Hematopoietic multipotent progenitor cell treated with erythropoietin and hydrocortisone succinate and interleukin-3 and kit ligand, for 8 days (in vitro differentiated cells): Measurements from ENCODE around the gene NKX2-1.
"Not testable (repeated sequence)": the region's sequence is repeated elsewhere in the genome, so short reads cannot be mapped to it uniquely, and the experiment has no call there.

Source experiments
- DNase-seq: peaks from one replicate; pipeline ENCODE4 v3.0.0-alpha.2; 2015

Gene NKX2-1

GRCh38 chr14:36505181-36505815, 14.7 kb downstream of the NKX2-1 start:
- no peak for DNase-seq

GRCh38 chr14:36504771-36505175, 15.3 kb downstream of the NKX2-1 start:
- no peak for DNase-seq

DNA sequence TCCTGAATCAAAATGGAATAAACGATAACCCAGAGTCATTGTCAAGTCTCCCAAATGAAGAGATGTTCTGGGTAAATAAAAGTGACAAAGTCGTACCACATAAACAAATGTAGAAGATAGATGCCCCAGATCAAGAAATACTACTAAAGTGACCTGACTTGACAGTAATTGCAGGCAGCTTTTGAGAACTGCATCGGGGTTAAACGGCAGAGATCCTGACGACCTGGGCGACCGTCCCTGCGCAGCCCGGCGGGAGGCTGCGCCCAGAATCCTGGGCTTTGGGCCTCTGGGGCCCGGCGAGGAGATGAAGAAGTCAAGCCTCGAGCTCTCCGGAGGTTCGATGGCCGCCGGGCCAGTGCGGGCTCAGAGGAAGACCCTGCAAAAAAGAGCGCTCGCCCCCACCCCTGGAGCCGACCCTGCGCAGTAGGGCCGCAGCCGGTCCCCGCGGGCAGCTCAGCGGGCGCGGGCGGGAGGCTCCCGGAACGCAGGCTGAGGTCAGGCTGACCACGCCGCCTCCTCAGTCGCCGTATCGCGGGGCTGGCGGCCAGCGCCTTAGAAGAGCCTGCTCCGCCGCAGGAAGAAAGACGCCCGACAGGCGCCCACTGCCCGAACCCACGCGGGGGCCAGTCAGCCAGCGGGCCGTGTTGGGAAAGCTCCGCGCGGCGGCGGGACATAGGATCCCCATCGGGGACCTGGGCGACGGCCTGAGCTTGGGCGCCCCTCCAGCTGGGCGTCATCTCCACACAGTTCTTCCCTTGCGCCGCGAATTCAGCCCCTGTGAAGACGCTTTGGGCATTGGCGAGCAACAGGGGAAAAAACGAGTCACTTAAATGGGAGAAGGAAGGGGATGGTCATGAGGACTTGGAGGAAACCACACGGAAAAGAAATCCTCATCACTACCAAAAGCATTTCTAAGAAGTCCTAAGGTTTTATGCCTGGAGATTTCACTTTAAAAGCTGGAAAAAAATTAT, 16.0 kb downstream of the NKX2-1 start:
- DNase-seq = no peak

GRCh38 chr14:36502558-36503508, 17.2 kb downstream of the NKX2-1 start:
- DNase-seq = no peak

- DNase-seq = no peak
These were observed 21.1 kb downstream of the NKX2-1 start for GRCh38 chr14:36498938-36499337.

- no peak for DNase-seq
These were observed 23.7 kb downstream of the NKX2-1 start for GRCh38 chr14:36496346-36496745.

- no peak for DNase-seq
These were observed 24.4 kb downstream of the NKX2-1 start for GRCh38 chr14:36495666-36496065.

DNA sequence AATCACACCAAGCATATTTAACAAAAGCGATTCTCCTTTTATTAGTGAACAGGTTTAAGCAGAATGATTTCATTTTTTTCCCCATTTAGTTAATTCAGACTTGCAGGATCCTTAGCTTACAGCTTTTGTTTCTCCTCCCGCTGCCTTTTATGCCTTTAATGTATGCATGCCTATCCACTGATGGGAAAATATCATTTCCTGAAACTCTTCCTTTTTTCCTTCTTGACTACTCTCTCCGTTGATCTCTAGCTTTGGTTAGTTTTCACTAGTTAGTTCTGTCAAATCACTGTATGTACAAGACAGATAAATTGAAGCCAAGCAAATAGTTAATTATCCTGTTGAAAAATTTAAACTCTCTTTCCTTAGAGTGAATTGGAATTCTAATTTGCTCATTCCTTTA, 26.3 kb downstream of the NKX2-1 start:
- no peak for DNase-seq

DNA sequence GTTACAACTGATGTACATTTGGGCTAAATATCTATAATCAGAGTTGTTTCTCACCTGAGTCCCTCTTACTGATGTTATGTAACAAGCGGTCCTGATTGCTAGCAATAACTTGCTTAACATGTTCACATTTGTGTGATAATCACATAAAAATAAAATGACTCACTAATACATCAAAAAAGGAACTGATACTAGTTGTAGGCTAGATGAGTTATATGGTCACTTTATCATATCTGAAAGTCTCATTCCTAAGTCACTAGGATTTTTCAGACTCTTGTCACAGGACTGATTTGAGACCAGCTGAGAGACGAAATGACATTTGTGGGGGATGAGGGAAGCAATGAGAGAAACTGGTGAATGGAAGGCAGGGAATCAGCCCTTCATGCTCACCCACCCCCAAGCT, 34.3 kb downstream of the NKX2-1 start:
- DNase-seq = no peak

- DNase-seq = no peak
These were observed 40.7 kb downstream of the NKX2-1 start for GRCh38 chr14:36479344-36479743.

- DNase-seq = no peak
These were observed 41.2 kb downstream of the NKX2-1 start for GRCh38 chr14:36478782-36479181.

- no peak for DNase-seq
These were observed 42.8 kb downstream of the NKX2-1 start for GRCh38 chr14:36477266-36477665.

GRCh38 chr14:36476061-36476460, 44.0 kb downstream of the NKX2-1 start:
- DNase-seq = not testable (repeated sequence)

- DNase-seq = no peak
These were observed 45.4 kb downstream of the NKX2-1 start for GRCh38 chr14:36474593-36474992.

DNA sequence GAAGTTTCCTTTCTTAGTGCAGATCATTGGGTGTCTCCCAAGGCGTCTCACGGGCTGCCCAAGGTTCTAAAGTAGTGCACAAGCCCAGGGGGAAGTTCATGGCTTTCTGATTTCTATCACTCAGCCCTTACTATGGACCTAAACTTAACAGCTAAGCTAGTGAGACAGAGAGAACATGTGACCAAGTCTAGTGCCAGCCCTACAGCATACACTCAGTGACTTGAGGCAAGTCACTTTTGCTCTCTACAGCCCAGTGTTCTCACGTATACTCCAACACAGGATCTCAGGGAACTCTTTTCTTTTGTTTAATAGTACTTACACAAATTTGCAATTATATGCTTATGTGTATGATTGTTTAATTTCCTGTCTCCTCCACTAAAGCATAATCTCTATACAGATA, 48.6 kb downstream of the NKX2-1 start:
- DNase-seq = no peak

- DNase-seq = no peak
These were observed 52.7 kb downstream of the NKX2-1 start for GRCh38 chr14:36467332-36467731.
